Keratinocyte (primary cell): ENCODE results near the gene UPB1. TPM values are rescaled to one million over a fixed set of nuclear protein-coding genes. Genes with fewer than 3 reads are reported as not detected.

Source experiments
- DNase-seq: peaks from one replicate; pipeline ENCODE4 v3.0.0-alpha.2; 2011; ENCODE audit warnings: low read depth, missing footprints, low spot score
- FAIRE-seq: peaks from 2 replicates; lab custom pipeline; 2011; peaks lifted over from hg19 to GRCh38; lab: Jason Lieb, UNC
- H2AFZ ChIP-seq: 2 replicates; pipeline ENCODE4 v1.6.0; 2012; ENCODE audit warnings: low read length, control low read depth, inconsistent platforms; ENCODE audit not compliant: control insufficient read depth
- H3K27ac ChIP-seq: 2 replicates; pipeline ENCODE4 v1.5.1; 2011; ENCODE audit warnings: low read length; ENCODE audit not compliant: control insufficient read depth, insufficient read depth
- H3K27me3 ChIP-seq: 3 replicates; pipeline ENCODE4 v1.6.0; 2011; ENCODE audit warnings: low read length; ENCODE audit not compliant: control insufficient read depth, insufficient read depth; ENCODE audit errors: extremely low read depth
- H3K36me3 ChIP-seq, 2 experiments: 2 replicates in 1 of 2; 3 replicates in 1 of 2; pipeline ENCODE4 v1.5.1; 2011; ENCODE audit warnings: low read length in 2 of 2, mild to moderate bottlenecking in 1 of 2; ENCODE audit not compliant: control insufficient read depth in 2 of 2, insufficient read depth in 2 of 2; ENCODE audit errors: extremely low read depth in 1 of 2
- H3K4me1 ChIP-seq: 3 replicates; pipeline ENCODE4 v1.5.1; 2011; ENCODE audit warnings: low read length; ENCODE audit not compliant: control insufficient read depth, insufficient read depth; ENCODE audit errors: extremely low read depth
- H3K4me2 ChIP-seq: 3 replicates; pipeline ENCODE4 v1.6.0; 2011; ENCODE audit warnings: low read depth, low read length; ENCODE audit not compliant: control insufficient read depth, insufficient read depth; ENCODE audit errors: extremely low read depth
- H3K4me3 ChIP-seq, 3 experiments: fragments of 200-600 bp in 1 of 3; sonication (generic) in 1 of 3; 2 replicates in 2 of 3; 3 replicates in 1 of 3; pipeline ENCODE4 v1.5.1; 2011 to 2016; ENCODE audit warnings: low read length in 3 of 3, mild to moderate bottlenecking in 3 of 3, control low read depth in 2 of 3, inconsistent platforms in 1 of 3, low read depth in 1 of 3, mixed read lengths in 1 of 3, mixed run types in 1 of 3, moderate library complexity in 1 of 3; ENCODE audit not compliant: control insufficient read depth in 2 of 3, insufficient read depth in 2 of 3; ENCODE audit errors: extremely low read depth in 1 of 3
- H3K79me2 ChIP-seq: 2 replicates; pipeline ENCODE4 v1.6.0; 2012; ENCODE audit warnings: low read length; ENCODE audit not compliant: control insufficient read depth, insufficient read depth
- H3K9ac ChIP-seq: 3 replicates; pipeline ENCODE4 v1.6.0; 2011; ENCODE audit warnings: low read length; ENCODE audit not compliant: control insufficient read depth, insufficient read depth; ENCODE audit errors: extremely low read depth
- H3K9me1 ChIP-seq: 3 replicates; pipeline ENCODE4 v1.6.0; 2011; ENCODE audit warnings: low read length; ENCODE audit not compliant: control insufficient read depth, insufficient read depth; ENCODE audit errors: extremely low read depth
- H3K9me3 ChIP-seq: 2 replicates; pipeline ENCODE4 v1.5.1; 2012; ENCODE audit warnings: low read depth, low read length; ENCODE audit not compliant: control insufficient read depth
- H4K20me1 ChIP-seq: 3 replicates; pipeline ENCODE4 v1.6.0; 2011; ENCODE audit warnings: low read length; ENCODE audit not compliant: control insufficient read depth, insufficient read depth; ENCODE audit errors: extremely low read depth
- CTCF ChIP-seq, 3 experiments: IDR thresholded peaks in 1 of 3; conservative IDR thresholded peaks in 1 of 3; optimal IDR thresholded peaks in 1 of 3; 2 replicates in 2 of 3; 3 replicates in 1 of 3; pipeline versions ENCODE3 to v1.5.1; 2011; ENCODE audit warnings: low read length in 3 of 3, mild to moderate bottlenecking in 3 of 3, moderate library complexity in 2 of 3, control low read depth in 1 of 3, inconsistent platforms in 1 of 3; ENCODE audit not compliant: insufficient read depth in 2 of 3; ENCODE audit errors: extremely low read depth in 1 of 3
- EZH2 ChIP-seq: IDR thresholded peaks from one replicate; pipeline ENCODE4 v1.6.1; 2012; ENCODE audit warnings: inconsistent platforms, mild to moderate bottlenecking, low read length, moderate library complexity
- dilution Hi-C: fragments of 300-500 bp; cut with MboI; formaldehyde crosslinking; loops from one replicate; pipeline ENCODE4 v1.7.0; 2020; ENCODE audit warnings: low sequenced_read_pairs; ENCODE audit not compliant: extremely low pct_ligation_motif_present
- polyA plus RNA-seq, 5 experiments: library from polyadenylated mRNA; depleted of rRNA in 3 of 5; stranded (reverse) in 3 of 5; stranded (forward) in 1 of 5; unstranded in 1 of 5; fragments of >200 nt; gene quantifications; 1 replicate in 1 of 5; 2 replicates in 3 of 5; 3 replicates in 1 of 5; pipeline versions ENCODE4 v1.2.1 to v1.2.3, GENCODE V29; 2011 to 2012; ENCODE audit warnings: missing spikeins in 2 of 5, low read depth in 1 of 5, low replicate concordance in 1 of 5

UPB1 gene
- polyA plus RNA-seq, 1 donor (not counting 4 experiments of a cell fraction or from before 2014, with no cell fraction given), result not detected

GRCh38 chr22:24517446-24517845, 22.3 kb downstream of the UPB1 start:
- Histone ChIP-seq H3K27me3 (peaks cover 19% of the 10 kb centered on the region), H3K79me2 (no peaks in the 10 kb centered on the region), H4K20me1 (no peaks in the 10 kb centered on the region), H3K9ac (no peak overlapping the region), H3K9me3 (no peaks in the 10 kb centered on the region), H3K9me1 (no peaks in the 10 kb centered on the region), H3K4me3 (no peak overlapping the region), H3K4me2 (no peak overlapping the region), H3K4me1 (peaks cover 10% of the 10 kb centered on the region), H3K36me3 (no peaks in the 10 kb centered on the region), H2AFZ (no peak overlapping the region), H3K27ac (no peak overlapping the region)
- no peak for DNase-seq
- TF ChIP-seq CTCF (optimal IDR thresholded peaks at IDR 0.05 in 1 of 3, IDR thresholded peaks at IDR 0.05 in 1 of 3, conservative IDR thresholded peaks at IDR 0.05 in 1 of 3; ENCODE audit: extremely low read depth in 1 of 3, insufficient read depth in 2 of 3, low read length in 3 of 3) (no peak), EZH2 (no peak)
- FAIRE-seq, result no peak
- dilution Hi-C loops, result no loop called here

- no peaks in the 10 kb centered on the region for H3K79me2 ChIP-seq
- no peak for DNase-seq
- H3K9ac ChIP-seq, result no peak overlapping the region
- dilution Hi-C loops, result no loop called here
- H3K27ac ChIP-seq, result no peak overlapping the region
- H3K4me1 ChIP-seq, result peaks cover 10% of the 10 kb centered on the region
- no peak for FAIRE-seq
- no peaks in the 10 kb centered on the region for H3K9me1 ChIP-seq
- no peaks in the 10 kb centered on the region for H4K20me1 ChIP-seq
- no peaks in the 10 kb centered on the region for H3K9me3 ChIP-seq
- TF ChIP-seq CTCF (optimal IDR thresholded peaks at IDR 0.05 in 1 of 3, IDR thresholded peaks at IDR 0.05 in 1 of 3, conservative IDR thresholded peaks at IDR 0.05 in 1 of 3; ENCODE audit: extremely low read depth in 1 of 3, insufficient read depth in 2 of 3, low read length in 3 of 3) (no peak), EZH2 (no peak)
- H3K27me3 ChIP-seq, result peaks cover 17% of the 10 kb centered on the region
- H3K36me3 ChIP-seq, result no peaks in the 10 kb centered on the region
- H3K4me2 ChIP-seq, result no peak overlapping the region
- no peak overlapping the region for H3K4me3 ChIP-seq
- H2AFZ ChIP-seq, result no peak overlapping the region
These were observed 23.1 kb downstream of the UPB1 start for GRCh38 chr22:24518228-24518627.
